HG02885 (cell line): ENCODE measurements around the gene BZW2.
"Not testable (repeated sequence)": the region's sequence is repeated elsewhere in the genome, so short reads cannot be mapped to it uniquely, and the experiment has no call there.

Experiments used
- ATAC-seq: cut with Tn5 transposase; IDR thresholded peaks from one replicate; pipeline ENCODE4 v1.9.1; 2021; ENCODE audit warnings: mild to moderate bottlenecking; ENCODE audit not compliant: unreplicated experiment, poor library complexity

Gene BZW2

GRCh38 chr7:16669581-16669980 lies 23.6 kb downstream of the BZW2 start:
- no peak for ATAC-seq

GRCh38 chr7:16670021-16670420 lies 24.0 kb downstream of the BZW2 start:
- ATAC-seq, result no peak

GRCh38 chr7:16670731-16671344 lies 24.9 kb downstream of the BZW2 start:
- ATAC-seq, result no peak

GRCh38 chr7:16671811-16672210 lies 25.8 kb downstream of the BZW2 start:
- ATAC-seq, result no peak

DNA sequence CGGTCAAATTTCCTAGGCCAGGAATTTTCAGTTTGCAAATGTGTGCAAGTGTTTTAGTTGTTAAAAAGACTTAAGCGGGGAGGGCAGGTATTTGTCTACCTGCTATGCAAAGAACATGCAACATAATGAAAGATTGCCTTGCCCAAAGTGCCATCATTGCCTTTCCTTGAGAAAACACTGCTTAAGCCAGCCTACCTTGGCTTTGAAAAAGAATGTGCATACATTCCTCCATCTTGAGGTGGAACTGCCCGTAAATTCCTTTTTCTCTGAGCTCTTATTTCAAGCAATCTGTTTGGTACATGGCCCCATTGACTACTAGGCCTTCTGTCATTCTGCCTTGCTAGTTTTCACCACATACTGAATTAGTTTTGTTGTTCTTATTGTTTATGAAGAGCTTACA lies 29.3 kb downstream of the BZW2 start:
- no peak for ATAC-seq

DNA sequence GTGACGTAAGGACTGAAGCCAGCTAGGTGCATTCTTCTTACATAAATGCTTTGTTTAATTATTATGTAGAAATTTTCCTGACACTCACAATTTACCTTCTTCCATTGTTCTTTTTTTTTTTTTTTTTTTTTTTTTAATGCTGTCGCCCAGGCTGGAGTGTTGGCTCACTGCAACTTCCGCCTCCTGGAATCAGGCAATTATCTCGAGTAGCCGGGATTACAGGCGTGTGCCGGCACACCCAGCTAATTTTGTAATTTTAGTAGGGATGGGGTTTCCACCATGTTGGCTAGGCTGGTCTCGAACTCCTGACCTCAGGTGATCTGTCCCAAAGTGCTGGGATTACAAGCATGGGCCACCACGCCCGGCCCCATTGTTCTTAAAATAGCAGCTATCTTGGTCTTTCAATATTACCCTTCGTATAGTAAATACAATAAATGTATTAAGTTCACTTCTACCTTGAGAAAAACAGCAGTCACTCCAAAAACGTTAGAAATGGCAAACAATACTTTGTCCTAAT lies 32.1 kb downstream of the BZW2 start:
- no peak for ATAC-seq

DNA sequence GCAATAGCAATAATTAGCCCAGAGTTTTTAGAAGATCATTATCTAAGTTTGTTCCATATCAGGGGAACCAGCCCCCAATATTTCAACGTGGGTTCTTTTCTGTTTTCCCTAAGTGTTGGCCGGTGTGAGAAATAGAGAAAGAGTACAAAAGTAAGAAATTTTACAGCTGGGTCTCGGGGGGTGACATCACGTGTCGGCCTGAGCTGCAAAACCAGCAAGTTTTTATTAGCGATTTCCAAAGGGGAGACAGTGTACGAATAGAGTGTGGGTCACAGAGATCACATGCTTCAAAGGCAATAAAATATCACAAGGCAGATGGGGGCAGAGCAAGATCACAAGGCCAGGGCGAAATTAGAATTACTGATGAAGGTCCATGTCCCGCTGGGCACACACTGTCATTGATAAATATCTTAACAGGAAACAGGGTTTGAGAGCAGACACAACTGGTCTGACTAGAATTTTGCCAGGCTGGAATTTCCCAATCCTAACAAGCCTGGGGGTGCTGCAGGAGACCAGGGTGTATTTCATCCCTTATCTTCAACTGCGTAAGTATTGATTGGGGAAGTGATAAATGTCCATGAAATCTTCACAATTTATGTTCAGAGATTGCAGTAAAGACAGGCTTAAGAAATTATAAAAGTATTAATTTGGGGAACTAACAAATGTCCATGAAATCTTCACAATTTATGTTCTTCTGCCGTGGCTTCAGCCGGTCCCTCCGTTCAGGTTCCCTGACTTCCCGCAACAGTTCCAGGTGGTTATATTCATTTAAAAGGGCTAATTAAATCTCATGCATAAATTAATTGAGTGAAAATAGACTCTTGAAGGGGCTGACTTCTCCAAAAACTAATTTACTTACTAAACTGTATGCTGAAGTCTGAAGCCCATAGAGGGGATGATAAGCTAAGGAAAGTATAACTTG lies 32.9 kb downstream of the BZW2 start:
- not testable (repeated sequence) for ATAC-seq

- no peak for ATAC-seq
Observed at GRCh38 chr7:16684935-16685334, 39.0 kb downstream of the BZW2 start.

- no peak for ATAC-seq
Observed at GRCh38 chr7:16685535-16685934, 39.6 kb downstream of the BZW2 start.

DNA sequence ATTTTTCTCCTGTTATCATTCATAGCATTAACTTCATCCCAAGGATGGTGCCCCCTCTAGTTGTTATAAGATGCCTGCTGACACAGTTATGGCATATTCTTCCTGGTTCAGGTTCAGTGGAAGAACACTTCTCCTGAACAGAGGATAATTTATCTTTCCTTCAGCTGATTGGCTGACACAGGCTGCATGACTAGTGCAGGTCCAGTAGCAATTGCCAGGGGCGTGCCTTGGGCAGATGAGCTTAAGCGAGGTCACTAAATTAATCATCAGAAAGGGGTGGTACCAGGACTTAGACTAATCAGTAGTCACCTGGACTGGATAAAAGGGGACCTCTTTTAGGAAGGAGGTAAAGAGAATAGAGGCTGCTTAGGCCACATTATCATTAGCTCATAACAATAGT lies 42.3 kb downstream of the BZW2 start:
- ATAC-seq, result no peak

- no peak for ATAC-seq
Observed at GRCh38 chr7:16691241-16691640, 45.3 kb downstream of the BZW2 start.

DNA sequence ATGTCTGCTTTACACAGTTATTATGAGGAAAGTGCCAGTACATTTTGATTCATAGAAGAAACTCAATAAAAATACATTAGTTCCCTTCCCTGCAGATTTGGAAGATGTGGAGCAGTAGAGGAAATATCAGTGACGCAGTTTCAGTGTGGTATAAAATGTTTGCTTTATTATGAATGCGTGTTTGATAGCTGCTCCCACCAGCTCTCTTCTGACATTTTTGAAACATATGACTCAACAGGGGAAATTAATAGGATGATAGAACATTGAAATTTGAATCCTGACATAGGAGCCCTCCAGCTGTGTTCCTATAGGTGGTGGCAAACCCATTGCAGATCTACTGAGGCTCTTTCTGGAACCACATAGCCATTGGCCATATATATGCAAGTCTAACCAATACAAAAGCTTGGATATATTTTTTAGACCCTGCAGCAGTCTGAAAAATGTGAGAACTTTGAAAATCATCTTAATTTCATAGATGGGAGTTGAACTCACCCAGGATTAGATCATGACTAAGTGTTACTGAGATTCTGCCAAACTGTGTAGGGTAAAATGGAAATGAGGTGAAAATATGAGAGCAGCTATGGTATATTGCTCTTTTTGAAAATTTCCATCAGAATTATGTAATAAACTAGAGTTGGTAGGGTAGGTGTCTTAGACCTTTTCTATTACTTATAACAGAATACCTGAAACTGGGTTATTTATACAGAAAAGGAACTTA lies 47.8 kb downstream of the BZW2 start:
- no peak for ATAC-seq

- ATAC-seq, result no peak
Observed at GRCh38 chr7:16694806-16695205, 48.8 kb downstream of the BZW2 start.

- peak; percentile 75 for ATAC-seq
Observed at GRCh38 chr7:16695621-16696237, 49.7 kb downstream of the BZW2 start.

GRCh38 chr7:16697507-16698199 lies 51.7 kb downstream of the BZW2 start:
- no peak for ATAC-seq

GRCh38 chr7:16698200-16698905 lies 52.4 kb downstream of the BZW2 start:
- no peak for ATAC-seq

GRCh38 chr7:16702441-16702840 lies 56.5 kb downstream of the BZW2 start:
- no peak for ATAC-seq

DNA sequence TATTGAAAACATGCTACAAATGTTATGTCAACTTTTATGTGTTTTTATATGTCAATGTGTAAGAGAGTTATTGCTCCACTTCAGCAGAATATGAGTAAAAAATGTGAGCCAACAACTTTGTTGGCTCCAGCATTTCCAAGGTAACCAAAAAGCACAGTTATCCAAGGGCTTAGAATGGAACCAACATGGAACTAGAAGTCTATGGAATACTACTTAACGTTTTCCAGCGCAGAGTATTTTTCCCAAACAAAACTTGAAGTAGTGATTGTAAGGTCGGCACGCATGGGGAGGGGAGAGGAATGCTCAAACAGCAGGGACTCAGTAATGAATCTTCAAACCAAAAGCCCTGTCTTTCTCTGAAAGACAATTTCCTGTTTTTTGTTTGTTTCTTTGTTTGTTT lies 62.5 kb downstream of the BZW2 start:
- no peak for ATAC-seq

GRCh38 chr7:16708980-16709379 lies 63.0 kb downstream of the BZW2 start:
- ATAC-seq, result peak; percentile 57
